Adrenal gland (tissue), 5 donors: ENCODE results near the gene NIPAL3.

Experiments used
- POLR2A ChIP-seq, 2 donors: fragments of 450-650 bp; IDR thresholded peaks; one replicate each; pipeline ENCODE4 v1.6.1; 2017; ENCODE audit warnings: antibody characterized with exemption in 2 of 2, mild to moderate bottlenecking in 2 of 2, moderate library complexity in 1 of 2
- TF ChIP-seq, protein P1 (sequence below), 6 experiments: fragments of 450-650 bp in 4 of 6; fragments of 200-600 bp in 2 of 6; sonication (generic) in 1 of 6; IDR thresholded peaks; 1 replicate in 5 of 6; 2 replicates in 1 of 6; pipeline versions ENCODE4 v1.5.1 to v1.8.0; 2016 to 2021; ENCODE audit warnings: antibody characterized with exemption in 6 of 6, mild to moderate bottlenecking in 2 of 6, moderate library complexity in 1 of 6
- donor health status: DM: no; HTN: no; CAD: no.

- TF ChIP-seq, protein P1, sequence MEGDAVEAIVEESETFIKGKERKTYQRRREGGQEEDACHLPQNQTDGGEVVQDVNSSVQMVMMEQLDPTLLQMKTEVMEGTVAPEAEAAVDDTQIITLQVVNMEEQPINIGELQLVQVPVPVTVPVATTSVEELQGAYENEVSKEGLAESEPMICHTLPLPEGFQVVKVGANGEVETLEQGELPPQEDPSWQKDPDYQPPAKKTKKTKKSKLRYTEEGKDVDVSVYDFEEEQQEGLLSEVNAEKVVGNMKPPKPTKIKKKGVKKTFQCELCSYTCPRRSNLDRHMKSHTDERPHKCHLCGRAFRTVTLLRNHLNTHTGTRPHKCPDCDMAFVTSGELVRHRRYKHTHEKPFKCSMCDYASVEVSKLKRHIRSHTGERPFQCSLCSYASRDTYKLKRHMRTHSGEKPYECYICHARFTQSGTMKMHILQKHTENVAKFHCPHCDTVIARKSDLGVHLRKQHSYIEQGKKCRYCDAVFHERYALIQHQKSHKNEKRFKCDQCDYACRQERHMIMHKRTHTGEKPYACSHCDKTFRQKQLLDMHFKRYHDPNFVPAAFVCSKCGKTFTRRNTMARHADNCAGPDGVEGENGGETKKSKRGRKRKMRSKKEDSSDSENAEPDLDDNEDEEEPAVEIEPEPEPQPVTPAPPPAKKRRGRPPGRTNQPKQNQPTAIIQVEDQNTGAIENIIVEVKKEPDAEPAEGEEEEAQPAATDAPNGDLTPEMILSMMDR (IDR thresholded peaks at IDR 0.05) = no peak
- no peak for TF ChIP-seq POLR2A (IDR thresholded peaks at IDR 0.05)
Measured at GRCh38 chr1:24387636-24388175, 27.9 kb upstream of the NIPAL3 start.
